ENCODE measurements around the gene GJD2. TPM values are rescaled to one million over a fixed set of nuclear protein-coding genes. Genes with fewer than 3 reads are reported as not detected.

GJD2 gene
- polyA plus RNA-seq, 3 donors from 2014 or later: not detected

DNA sequence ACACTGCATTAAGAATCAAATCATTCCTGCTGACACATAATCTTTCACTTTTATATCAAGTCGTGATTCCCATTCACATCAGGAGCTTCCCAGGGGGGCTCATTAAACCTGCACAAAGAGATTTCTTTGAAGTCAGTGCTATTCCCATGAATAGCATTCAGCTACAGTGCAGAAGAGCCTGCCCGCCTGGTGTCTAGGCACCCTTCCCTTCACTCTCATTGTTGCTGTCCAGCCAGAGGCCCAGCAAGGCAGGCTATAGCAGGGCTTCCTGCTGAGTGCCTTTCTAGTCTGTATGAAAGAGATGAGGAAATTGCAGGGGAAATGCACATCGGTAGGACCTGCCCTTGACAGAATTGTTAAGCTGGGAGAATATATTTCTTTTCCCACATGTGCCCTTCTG, 4.5 kb upstream of the GJD2 start:
- H3K36me3 Mint-ChIP-seq: no peaks in the 10 kb centered on the region
- peaks cover 0 to 2% (median 0%) of the 10 kb centered on the region in 6 donors for H3K9me3 Mint-ChIP-seq
- no peak overlapping the region for H3K4me3 Mint-ChIP-seq
- H3K27ac Mint-ChIP-seq: no peak overlapping the region
- H3K4me1 Mint-ChIP-seq: peaks cover 0 to 1% of the 10 kb centered on the region in 2 donors
- DNase-seq: no peak
- peaks cover 10 to 26% (median 12%) of the 10 kb centered on the region in 3 donors for H3K27me3 Mint-ChIP-seq (ENCODE audit: low read depth in 3 of 3)

DNA sequence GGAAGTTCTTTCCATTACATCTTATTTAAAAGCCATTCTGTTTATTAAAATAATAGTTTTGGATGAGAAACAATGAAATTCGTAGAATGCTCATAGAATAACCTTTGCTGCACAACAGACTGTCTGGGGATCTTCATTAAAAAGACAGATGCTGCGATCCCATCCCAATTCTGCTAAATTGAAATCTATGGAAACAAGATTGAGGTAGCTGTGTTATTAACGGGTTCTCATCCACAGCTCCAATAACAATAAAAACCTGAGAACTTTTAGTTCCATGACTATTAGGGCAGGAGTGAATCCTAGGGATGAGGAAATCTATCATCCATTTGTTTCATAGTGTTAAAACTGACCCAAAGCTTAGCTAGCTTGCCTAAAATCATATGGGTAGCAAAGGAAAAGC, 2.5 kb upstream of the GJD2 start:
- H3K4me3 Mint-ChIP-seq: no peak overlapping the region
- no peak overlapping the region for H3K27ac Mint-ChIP-seq
- H3K27me3 Mint-ChIP-seq (ENCODE audit: low read depth in 3 of 3): peaks cover 15 to 25% (median 16%) of the 10 kb centered on the region in 3 donors
- DNase-seq: no peak
- peaks cover 0 to 1% of the 10 kb centered on the region in 2 donors for H3K4me1 Mint-ChIP-seq
- H3K36me3 Mint-ChIP-seq: no peaks in the 10 kb centered on the region
- peaks cover 0 to 2% (median 0%) of the 10 kb centered on the region in 6 donors for H3K9me3 Mint-ChIP-seq

GRCh38 chr15:34755419-34755773, 598 bp upstream of the GJD2 start:
- Mint-ChIP-seq H3K27me3 (ENCODE audit: low read depth in 3 of 3) (peaks cover 15 to 25% (median 18%) of the 10 kb centered on the region in 3 donors), H3K36me3 (no peaks in the 10 kb centered on the region), H3K9me3 (peaks cover 0 to 2% (median 0%) of the 10 kb centered on the region in 6 donors), H3K27ac (no peak overlapping the region), H3K4me1 (peaks cover 0 to 1% of the 10 kb centered on the region in 2 donors), H3K4me3 (no peak overlapping the region)
- DNase-seq: no peak

DNA sequence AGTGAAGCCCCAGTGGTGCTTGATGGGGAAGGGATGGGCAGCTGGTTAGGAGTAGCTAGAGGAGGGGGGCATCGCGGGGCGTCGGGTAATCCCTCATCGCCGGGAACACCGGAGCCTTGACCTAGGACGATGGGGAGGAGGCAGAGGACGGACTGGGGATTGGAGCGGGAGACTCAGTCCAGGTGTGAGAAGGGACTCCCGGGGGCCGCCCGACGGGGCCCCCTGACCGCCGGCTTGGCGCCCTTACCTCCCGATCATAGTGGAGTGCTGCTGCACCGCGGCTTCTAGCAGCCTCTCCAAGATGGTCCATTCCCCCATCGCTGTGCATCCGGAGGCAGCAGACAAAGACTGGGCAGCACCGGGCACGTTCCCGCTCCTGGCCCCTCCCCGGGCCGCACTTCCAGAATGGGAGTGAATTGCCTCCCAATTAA, 612 bp downstream of the GJD2 start:
- peaks cover 0 to 1% of the 10 kb centered on the region in 2 donors for H3K4me1 Mint-ChIP-seq
- peaks cover 16 to 17% (median 16%) of the 10 kb centered on the region in 3 donors for H3K27me3 Mint-ChIP-seq (ENCODE audit: low read depth in 3 of 3)
- H3K4me3 Mint-ChIP-seq: no peak overlapping the region

GRCh38 chr15:34753236-34753894, 1.4 kb downstream of the GJD2 start:
- Mint-ChIP-seq H3K27ac (no peak overlapping the region), H3K36me3 (no peaks in the 10 kb centered on the region), H3K4me1 (peaks cover 0 to 1% of the 10 kb centered on the region in 2 donors)

More for the DNA sequence above, 612 bp downstream of the GJD2 start:
- Mint-ChIP-seq H3K9me3 (peaks cover 0 to 2% (median 0%) of the 10 kb centered on the region in 6 donors), H3K36me3 (no peaks in the 10 kb centered on the region), H3K27ac (no peak overlapping the region)
- no peak for DNase-seq

DNA sequence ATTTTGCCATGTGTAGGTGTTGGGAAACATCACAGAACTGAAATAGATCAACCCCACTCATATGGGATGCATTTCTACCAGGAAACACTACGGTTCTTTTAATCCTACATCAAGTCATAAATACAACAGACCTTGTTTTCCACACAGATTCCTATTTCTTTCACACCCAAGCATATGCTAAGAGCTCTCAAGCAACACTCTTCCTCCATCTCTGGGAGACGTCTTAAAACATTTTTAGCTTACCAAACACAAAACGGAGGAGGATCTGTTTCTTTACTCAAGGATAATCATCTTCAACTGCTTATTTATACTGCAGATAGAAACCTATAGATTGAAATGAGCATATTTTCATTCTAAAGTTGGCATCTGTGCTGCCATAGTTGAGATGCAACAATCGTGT, 5.1 kb downstream of the GJD2 start:
- Mint-ChIP-seq H3K27me3 (ENCODE audit: low read depth in 3 of 3) (peaks cover 5 to 14% (median 11%) of the 10 kb centered on the region in 3 donors), H3K27ac (no peak overlapping the region), H3K9me3 (peaks cover 0 to 2% (median 0%) of the 10 kb centered on the region in 6 donors), H3K4me3 (no peak overlapping the region), H3K4me1 (no peaks in the 10 kb centered on the region), H3K36me3 (no peaks in the 10 kb centered on the region)
- DNase-seq: no peak

More at GRCh38 chr15:34753236-34753894, 1.4 kb downstream of the GJD2 start:
- Mint-ChIP-seq H3K27me3 (ENCODE audit: low read depth in 3 of 3) (peaks cover 17% of the 10 kb centered on the region in 3 donors), H3K4me3 (no peak overlapping the region), H3K9me3 (peaks cover 0 to 2% (median 0%) of the 10 kb centered on the region in 6 donors)
- no peak for DNase-seq

- H3K36me3 Mint-ChIP-seq: no peaks in the 10 kb centered on the region
Observed at GRCh38 chr15:34739346-34739745, 15.5 kb downstream of the GJD2 start.

DNA sequence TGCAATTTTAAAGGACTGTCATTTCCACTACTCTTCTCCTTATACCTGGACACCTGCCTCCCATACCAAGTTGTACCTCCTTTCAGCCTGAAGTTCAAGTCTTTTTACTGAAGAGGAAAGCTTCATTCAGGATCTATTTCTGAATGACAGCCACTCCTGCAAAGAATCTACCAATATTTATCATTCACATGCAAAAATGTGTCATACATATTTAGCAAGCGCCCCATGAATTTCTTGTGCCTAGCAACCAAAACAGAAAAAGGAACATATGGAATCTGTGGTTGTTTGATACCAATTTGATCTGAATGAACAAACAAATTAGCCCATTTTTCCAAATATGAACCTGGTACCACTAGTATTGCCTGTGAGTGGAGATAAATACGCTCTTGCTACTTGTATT, 16.8 kb downstream of the GJD2 start:
- H3K27me3 Mint-ChIP-seq (ENCODE audit: low read depth in 3 of 3): peaks cover 4 to 12% (median 5%) of the 10 kb centered on the region in 3 donors
- no peaks in the 10 kb centered on the region for H3K36me3 Mint-ChIP-seq
- no peak overlapping the region for H3K4me3 Mint-ChIP-seq
- H3K4me1 Mint-ChIP-seq: no peaks in the 10 kb centered on the region
- no peak overlapping the region for H3K27ac Mint-ChIP-seq
- DNase-seq: no peak
- peaks cover 0 to 3% (median 0%) of the 10 kb centered on the region in 6 donors for H3K9me3 Mint-ChIP-seq

More at GRCh38 chr15:34739346-34739745, 15.5 kb downstream of the GJD2 start:
- no peak overlapping the region for H3K27ac Mint-ChIP-seq
- H3K9me3 Mint-ChIP-seq: peaks cover 0 to 3% (median 0%) of the 10 kb centered on the region in 6 donors
- no peaks in the 10 kb centered on the region for H3K4me1 Mint-ChIP-seq
- H3K27me3 Mint-ChIP-seq (ENCODE audit: low read depth in 3 of 3): peaks cover 2 to 12% (median 5%) of the 10 kb centered on the region in 3 donors
- H3K4me3 Mint-ChIP-seq: no peak overlapping the region
- DNase-seq: no peak

GRCh38 chr15:34737477-34737876, 17.3 kb downstream of the GJD2 start:
- Mint-ChIP-seq H3K27ac (no peak overlapping the region), H3K9me3 (peaks cover 0 to 3% (median 0%) of the 10 kb centered on the region in 6 donors), H3K36me3 (no peaks in the 10 kb centered on the region), H3K27me3 (ENCODE audit: low read depth in 3 of 3) (peaks cover 4 to 12% (median 5%) of the 10 kb centered on the region in 3 donors), H3K4me1 (no peaks in the 10 kb centered on the region), H3K4me3 (no peak overlapping the region)
- no peak for DNase-seq

GRCh38 chr15:34734303-34734702, 20.5 kb downstream of the GJD2 start:
- Mint-ChIP-seq H3K36me3 (no peaks in the 10 kb centered on the region), H3K9me3 (peaks cover 0 to 2% (median 0%) of the 10 kb centered on the region in 6 donors), H3K27me3 (ENCODE audit: low read depth in 3 of 3) (peaks cover 3 to 9% (median 8%) of the 10 kb centered on the region in 3 donors), H3K4me1 (no peaks in the 10 kb centered on the region), H3K27ac (no peak overlapping the region), H3K4me3 (no peak overlapping the region)
- DNase-seq: no peak

DNA sequence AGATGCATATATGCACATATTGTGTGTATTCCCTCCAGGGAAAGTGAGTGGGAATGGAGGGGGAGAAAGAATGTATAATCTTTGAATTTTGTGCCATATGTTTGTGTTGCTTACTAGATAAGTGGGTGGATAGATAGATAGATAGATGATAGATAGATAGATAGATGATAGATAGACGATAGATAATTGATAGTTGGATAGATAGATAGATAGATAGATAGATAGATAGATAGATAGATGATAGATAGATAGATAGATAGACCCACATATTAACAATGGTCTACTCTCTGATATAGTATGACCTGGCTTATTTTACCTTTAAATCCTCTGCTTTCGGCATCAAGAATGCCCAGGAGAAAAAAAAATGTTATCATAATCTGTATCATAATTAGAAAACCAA, 21.2 kb downstream of the GJD2 start:
- Mint-ChIP-seq H3K4me3 (no peak overlapping the region), H3K9me3 (peaks cover 0 to 2% (median 0%) of the 10 kb centered on the region in 6 donors), H3K36me3 (no peaks in the 10 kb centered on the region), H3K27ac (no peak overlapping the region), H3K27me3 (ENCODE audit: low read depth in 3 of 3) (peaks cover 3 to 9% (median 8%) of the 10 kb centered on the region in 3 donors), H3K4me1 (no peaks in the 10 kb centered on the region)
- DNase-seq: no peak

DNA sequence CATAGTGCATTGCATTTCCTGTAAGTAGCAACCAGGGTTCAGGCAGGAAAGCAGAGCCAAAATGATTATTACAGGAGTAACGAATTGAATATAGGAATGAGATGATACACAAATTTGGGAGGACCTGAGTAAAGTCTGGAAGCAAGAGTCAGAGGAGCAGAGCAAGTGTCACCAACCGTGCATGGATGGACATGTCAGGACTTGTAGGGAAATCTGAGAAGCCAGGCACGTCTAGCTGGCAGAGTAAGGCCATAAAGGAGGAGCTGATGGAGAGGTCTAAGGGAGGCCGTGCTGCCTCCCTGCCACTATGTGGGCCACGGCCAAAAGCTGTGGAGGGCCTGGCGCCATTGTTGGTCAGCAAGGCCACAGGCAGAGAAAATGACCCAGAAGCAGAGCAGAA, 22.4 kb downstream of the GJD2 start:
- DNase-seq: no peak
- peaks cover 0 to 2% (median 0%) of the 10 kb centered on the region in 6 donors for H3K9me3 Mint-ChIP-seq
- H3K36me3 Mint-ChIP-seq: no peaks in the 10 kb centered on the region
- no peak overlapping the region for H3K27ac Mint-ChIP-seq
- H3K4me3 Mint-ChIP-seq: no peak overlapping the region
- peaks cover 0 to 12% (median 8%) of the 10 kb centered on the region in 3 donors for H3K27me3 Mint-ChIP-seq (ENCODE audit: low read depth in 3 of 3)
- no peaks in the 10 kb centered on the region for H3K4me1 Mint-ChIP-seq

DNA sequence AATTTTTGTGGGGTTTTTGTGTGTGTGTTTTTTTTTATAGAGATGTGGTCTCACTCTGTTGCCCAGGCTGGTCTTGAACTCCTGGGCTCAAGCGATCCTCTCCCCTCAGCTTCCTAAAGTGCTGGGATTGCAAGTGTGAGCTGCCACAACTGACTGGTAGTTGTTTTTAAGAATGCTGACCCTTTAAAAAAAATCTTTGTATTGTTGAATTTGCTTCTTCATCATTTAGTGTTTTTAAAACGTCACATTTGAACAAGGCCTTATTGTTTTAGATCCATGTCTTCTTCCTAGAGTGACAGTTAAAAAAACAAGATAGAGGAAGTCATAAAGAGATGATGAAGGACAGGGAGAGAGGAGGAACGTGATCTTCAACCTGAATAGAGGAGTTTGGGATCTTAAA, 24.1 kb downstream of the GJD2 start:
- H3K9me3 Mint-ChIP-seq: peaks cover 0 to 2% (median 0%) of the 10 kb centered on the region in 6 donors
- no peak overlapping the region for H3K27ac Mint-ChIP-seq
- H3K27me3 Mint-ChIP-seq (ENCODE audit: low read depth in 3 of 3): peaks cover under 1 to 13% (median 8%) of the 10 kb centered on the region in 3 donors
- H3K4me1 Mint-ChIP-seq: no peaks in the 10 kb centered on the region
- no peaks in the 10 kb centered on the region for H3K36me3 Mint-ChIP-seq
- no peak for DNase-seq
- no peak overlapping the region for H3K4me3 Mint-ChIP-seq

DNA sequence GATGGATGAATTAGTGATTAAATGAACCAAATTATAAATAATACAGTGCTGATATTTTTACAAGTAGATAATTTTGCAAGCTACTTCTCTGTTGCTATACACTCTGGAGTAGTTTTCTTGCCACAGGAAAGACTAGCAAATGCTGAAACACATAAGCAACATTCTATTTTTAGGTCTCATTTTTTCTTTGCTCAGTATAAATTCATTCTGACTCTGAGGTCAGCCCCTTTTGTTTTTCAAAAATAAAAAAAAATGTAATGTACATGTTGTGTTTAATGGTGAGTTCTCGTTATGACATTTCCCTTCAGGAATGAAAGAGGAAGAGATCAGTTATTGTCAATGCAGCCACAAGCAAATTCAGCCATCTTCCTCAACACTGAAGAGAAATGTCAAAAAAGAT, 24.9 kb downstream of the GJD2 start:
- Mint-ChIP-seq H3K36me3 (no peaks in the 10 kb centered on the region), H3K4me3 (no peak overlapping the region), H3K4me1 (no peaks in the 10 kb centered on the region), H3K27ac (no peak overlapping the region), H3K9me3 (peaks cover 0 to 2% (median 0%) of the 10 kb centered on the region in 6 donors), H3K27me3 (ENCODE audit: low read depth in 3 of 3) (peaks cover 3 to 9% (median 6%) of the 10 kb centered on the region in 3 donors)
- no peak for DNase-seq
